Astrocyte of the spinal cord (primary cell): ENCODE measurements around the gene ODAD4.

ENCODE experiments used
- DNase-seq: peaks from one replicate; pipeline ENCODE4 v3.0.0; 2011; ENCODE audit warnings: low read depth, low spot score
- H3K4me3 ChIP-seq: 2 replicates; pipeline ENCODE4 v1.5.1; 2011; ENCODE audit warnings: low read depth, mild to moderate bottlenecking, low read length, moderate library complexity
- in situ Hi-C: cut with HindIII; loops from 2 replicates; pipeline ENCODE4 v1.10.0; 2017; ENCODE audit warnings: low sequenced_read_pairs
- TF ChIP-seq, protein P1 (sequence below): IDR thresholded peaks from 2 replicates; pipeline ENCODE4 v1.5.1; 2012; ENCODE audit warnings: low read depth, mild to moderate bottlenecking, low read length, inconsistent platforms

Gene ODAD4, protein sequence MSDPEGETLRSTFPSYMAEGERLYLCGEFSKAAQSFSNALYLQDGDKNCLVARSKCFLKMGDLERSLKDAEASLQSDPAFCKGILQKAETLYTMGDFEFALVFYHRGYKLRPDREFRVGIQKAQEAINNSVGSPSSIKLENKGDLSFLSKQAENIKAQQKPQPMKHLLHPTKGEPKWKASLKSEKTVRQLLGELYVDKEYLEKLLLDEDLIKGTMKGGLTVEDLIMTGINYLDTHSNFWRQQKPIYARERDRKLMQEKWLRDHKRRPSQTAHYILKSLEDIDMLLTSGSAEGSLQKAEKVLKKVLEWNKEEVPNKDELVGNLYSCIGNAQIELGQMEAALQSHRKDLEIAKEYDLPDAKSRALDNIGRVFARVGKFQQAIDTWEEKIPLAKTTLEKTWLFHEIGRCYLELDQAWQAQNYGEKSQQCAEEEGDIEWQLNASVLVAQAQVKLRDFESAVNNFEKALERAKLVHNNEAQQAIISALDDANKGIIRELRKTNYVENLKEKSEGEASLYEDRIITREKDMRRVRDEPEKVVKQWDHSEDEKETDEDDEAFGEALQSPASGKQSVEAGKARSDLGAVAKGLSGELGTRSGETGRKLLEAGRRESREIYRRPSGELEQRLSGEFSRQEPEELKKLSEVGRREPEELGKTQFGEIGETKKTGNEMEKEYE

DNA sequence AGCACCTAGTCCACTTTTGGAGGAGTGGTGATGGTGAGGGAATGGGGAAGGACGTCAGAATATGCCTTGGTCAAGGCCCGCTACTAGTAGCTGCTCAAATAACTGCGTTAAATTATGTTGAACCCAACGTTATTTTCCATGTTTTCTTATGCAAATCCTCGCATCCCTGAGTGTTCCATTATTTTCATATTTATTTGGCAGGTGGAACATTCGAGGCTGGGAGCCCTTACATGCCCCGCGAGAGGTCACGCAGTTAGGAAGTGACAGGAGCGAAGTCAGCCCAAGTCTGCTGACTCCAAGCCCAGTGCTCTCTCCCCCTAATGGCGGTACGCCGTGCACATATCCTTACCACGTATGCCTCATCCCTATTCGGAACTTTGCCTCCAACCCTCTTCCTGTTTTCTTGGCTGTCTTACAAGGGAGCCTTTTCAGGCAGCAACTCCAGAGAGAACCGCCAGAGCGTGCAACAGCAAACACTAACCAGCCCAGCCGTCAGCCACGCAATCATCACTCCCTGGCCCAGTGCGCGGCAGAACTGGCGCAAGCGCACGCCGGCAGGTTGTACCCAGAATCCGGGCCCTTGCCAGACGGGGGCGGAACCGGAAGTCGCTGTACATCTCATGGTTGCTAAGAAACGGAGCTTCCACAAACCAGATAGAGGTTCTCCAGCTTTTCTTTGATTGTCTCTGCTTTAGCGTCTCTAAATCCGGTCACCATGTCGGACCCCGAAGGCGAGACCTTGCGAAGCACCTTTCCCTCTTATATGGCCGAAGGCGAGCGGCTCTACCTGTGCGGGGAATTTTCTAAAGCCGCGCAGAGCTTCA, at the start of gene ODAD4:
TSS of gene ODAD4 (plus strand) at position 609 of the 824 bp plus-strand sequence. CDS start at position 716, 107 bp downstream.
- TF ChIP-seq, protein P1, sequence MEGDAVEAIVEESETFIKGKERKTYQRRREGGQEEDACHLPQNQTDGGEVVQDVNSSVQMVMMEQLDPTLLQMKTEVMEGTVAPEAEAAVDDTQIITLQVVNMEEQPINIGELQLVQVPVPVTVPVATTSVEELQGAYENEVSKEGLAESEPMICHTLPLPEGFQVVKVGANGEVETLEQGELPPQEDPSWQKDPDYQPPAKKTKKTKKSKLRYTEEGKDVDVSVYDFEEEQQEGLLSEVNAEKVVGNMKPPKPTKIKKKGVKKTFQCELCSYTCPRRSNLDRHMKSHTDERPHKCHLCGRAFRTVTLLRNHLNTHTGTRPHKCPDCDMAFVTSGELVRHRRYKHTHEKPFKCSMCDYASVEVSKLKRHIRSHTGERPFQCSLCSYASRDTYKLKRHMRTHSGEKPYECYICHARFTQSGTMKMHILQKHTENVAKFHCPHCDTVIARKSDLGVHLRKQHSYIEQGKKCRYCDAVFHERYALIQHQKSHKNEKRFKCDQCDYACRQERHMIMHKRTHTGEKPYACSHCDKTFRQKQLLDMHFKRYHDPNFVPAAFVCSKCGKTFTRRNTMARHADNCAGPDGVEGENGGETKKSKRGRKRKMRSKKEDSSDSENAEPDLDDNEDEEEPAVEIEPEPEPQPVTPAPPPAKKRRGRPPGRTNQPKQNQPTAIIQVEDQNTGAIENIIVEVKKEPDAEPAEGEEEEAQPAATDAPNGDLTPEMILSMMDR, result peak; percentile 53
- DNase-seq, result peak; percentile 97
- in situ Hi-C loops, result no loop called here
- peak within 1 kb of the TSS; percentile 63 for H3K4me3 ChIP-seq

DNA sequence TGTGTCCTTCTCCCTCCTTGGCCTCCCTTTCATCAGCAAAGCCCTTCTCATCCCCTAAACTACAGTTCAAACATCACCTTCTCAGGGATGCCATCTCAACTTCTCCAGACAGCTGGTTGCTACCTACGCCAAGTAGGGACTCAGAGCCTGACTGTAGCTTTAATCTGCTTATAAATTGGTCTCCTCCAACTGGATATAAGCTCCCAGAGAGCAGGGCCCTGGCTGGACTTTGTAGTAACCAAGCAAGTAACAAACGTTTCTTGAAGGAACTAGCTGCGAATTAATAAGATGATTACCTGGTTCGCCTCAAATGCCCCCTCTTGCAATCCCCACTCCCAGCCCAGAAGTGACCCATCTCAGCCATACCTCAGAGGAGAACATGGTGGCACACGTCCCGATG, 47.7 kb upstream of the ODAD4 start:
- no peak overlapping the region for H3K4me3 ChIP-seq
- TF ChIP-seq, protein P1, result no peak
- no peak for DNase-seq
- in situ Hi-C loops, result no loop called here

DNA sequence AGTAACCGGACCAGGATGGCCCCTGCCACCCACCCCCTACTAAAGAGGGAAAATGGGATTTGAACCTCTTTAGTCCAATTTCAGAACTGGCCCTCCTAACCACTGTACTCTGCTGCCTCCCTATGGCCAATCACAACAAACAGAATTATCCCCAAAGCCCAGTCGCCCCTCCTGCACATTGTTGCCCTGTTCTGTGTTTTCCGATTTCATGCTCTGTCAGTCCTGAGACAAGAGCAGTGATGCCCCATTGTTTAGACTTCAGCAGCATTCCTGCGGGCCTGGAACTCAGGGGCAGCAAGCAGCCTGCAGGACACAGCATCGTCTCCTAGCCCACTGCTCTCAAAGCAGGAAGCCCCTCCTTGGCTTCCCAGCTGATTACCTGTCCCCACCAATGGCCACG, 44.7 kb upstream of the ODAD4 start:
- in situ Hi-C loops, result no loop called here
- H3K4me3 ChIP-seq, result no peak overlapping the region
- TF ChIP-seq, protein P1, result no peak
- DNase-seq, result no peak

DNA sequence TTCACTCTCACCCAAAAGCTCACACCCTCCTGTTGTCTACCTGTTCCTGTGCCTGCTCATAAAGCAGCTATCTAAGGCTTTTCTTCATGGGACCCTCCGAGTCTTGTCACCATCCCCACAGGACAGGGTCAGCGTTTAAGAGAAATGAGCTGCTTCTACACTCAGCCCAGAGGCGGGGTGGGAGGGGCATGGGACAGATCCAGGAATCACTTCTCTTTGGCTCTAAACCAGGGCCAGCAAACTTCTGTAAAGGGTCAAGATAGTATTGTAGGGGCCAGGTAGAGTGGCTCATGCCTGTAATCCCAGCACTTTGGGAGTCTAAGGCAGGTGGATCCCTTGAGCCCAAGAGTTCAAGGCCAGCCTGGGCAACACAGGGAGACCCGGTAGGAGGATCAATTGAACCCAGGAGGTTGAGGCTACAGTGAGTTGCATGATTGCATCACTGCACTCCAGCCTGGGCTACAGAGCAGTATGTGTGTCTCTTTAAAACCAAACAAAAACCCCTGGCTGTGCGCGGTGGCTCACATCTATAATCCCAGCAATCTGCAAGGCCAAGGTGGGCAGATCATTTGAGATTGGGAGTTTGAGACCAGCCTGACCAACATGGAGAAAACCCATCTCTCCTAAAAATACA, 42.0 kb upstream of the ODAD4 start:
- TF ChIP-seq, protein P1, result no peak
- in situ Hi-C loops, result no loop called here

DNA sequence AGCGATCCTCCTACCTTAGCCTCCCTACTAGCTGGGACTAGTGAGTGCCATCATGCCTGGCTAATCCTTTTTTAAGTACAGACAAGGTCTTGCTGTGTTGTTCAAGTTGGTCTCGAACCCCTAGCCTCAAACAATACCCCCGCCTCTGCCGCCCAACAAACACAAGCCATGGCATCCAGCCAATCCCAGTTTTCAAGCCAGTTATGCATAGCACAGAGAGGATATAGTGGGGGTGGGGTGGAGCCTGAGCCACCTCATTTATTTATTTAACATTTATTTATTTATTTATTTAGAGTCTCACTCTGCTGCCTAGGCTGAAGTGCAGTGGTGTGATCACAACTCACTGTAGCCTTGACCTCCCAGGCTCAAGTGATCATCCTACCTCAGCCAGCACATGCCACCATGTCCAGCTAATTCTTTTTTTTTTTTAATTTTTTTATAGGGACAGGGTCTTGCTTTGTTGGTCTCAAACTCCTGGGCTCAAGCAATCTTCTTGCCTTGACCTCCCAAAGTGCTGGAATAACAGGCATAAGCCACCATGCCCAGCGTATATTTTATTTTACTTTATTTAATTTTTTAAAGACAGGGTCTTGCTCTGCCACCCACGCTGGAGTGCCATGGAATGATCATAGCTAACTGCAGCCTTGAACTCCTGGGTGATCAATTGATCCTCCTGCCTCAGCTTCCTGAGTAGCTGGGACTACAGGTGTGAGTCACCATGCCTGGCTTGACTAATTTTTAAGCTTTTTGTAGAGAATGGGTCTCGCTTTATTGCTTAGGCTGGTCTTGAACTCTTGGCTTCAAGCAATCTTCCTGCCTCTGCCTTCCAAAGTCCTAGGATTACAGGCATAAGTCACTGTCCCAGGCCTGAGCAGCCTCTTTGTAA, 39.0 kb upstream of the ODAD4 start:
- in situ Hi-C loops, result no loop called here
- TF ChIP-seq, protein P1, result no peak
- DNase-seq, result no peak
- no peak overlapping the region for H3K4me3 ChIP-seq

More for the DNA sequence above, 42.0 kb upstream of the ODAD4 start:
- H3K4me3 ChIP-seq, result no peak overlapping the region
- DNase-seq, result no peak
